Urothelium cell line (cell line): Measurements from ENCODE around the gene TEX10.

ENCODE experiments used
- DNase-seq: peaks from one replicate; pipeline ENCODE4 v3.0.0; 2011; ENCODE audit warnings: low spot score, mixed read lengths
- FAIRE-seq: peaks from 2 replicates; lab custom pipeline; 2011; peaks lifted over from hg19 to GRCh38; lab: Jason Lieb, UNC

The TEX10 gene

DNA sequence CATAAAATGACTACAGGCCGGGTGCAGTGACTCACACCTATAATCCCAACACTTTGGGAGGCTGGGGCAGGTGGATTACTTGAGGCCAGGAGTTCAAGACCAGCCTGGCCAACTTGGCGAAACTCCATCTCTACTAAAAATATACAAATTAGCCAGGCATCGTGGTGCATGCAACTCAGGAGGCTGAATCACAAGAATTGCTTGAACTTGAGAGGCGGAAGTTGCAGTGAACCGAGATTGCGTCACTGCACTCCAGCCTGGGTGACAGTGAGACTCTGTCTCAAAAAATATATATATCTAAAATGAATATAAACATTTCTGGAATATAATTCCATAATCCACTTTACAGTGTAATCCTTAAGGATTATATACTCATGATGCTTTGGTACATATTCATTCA, 66.5 kb downstream of the TEX10 start:
- DNase-seq (no peak), FAIRE-seq (no peak)

DNA sequence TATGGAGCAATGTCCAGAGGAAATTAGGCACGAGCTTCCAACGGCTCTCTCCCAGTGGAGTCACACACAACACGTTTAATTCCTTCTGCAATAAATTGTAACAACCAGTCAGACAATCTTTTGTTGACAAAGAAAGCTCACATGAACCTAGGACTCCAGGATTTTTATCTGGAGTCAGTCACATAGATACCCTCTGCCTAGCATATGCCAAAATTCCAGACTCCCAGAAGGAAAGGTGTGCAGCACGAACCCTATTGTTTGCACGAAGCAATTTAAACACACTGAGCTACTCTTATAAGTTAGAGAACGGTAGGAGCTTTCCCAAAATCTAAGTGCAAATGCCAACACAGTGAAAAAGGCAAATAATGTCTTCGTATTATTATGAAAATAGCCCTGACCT, 67.1 kb downstream of the TEX10 start:
- no peak for FAIRE-seq
- no peak for DNase-seq

GRCh38 chr9:100285080-100285479, 67.7 kb downstream of the TEX10 start:
- DNase-seq (no peak), FAIRE-seq (no peak)

DNA sequence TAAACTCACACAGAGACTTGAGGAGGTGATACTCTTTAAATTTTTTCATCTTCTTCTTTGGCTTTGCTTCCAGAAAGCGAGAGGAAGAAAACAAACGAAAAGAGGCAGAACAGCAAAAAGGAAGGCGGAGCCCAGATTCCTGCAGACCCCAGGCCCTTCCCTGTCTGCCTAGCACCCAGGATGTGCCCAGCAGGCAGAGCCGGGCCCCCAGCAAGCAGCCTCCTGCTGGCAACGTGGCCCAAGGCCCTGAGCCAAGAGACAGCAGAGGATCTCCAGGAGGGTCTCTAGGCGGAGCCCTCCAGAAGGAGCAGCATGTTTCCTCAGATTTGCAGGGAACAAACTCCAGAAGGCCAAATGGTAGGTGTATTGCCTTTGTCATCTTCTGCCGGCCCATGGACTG, 68.5 kb downstream of the TEX10 start:
- DNase-seq = no peak
- no peak for FAIRE-seq

GRCh38 chr9:100282388-100282719, 70.4 kb downstream of the TEX10 start:
- FAIRE-seq = no peak
- no peak for DNase-seq

DNA sequence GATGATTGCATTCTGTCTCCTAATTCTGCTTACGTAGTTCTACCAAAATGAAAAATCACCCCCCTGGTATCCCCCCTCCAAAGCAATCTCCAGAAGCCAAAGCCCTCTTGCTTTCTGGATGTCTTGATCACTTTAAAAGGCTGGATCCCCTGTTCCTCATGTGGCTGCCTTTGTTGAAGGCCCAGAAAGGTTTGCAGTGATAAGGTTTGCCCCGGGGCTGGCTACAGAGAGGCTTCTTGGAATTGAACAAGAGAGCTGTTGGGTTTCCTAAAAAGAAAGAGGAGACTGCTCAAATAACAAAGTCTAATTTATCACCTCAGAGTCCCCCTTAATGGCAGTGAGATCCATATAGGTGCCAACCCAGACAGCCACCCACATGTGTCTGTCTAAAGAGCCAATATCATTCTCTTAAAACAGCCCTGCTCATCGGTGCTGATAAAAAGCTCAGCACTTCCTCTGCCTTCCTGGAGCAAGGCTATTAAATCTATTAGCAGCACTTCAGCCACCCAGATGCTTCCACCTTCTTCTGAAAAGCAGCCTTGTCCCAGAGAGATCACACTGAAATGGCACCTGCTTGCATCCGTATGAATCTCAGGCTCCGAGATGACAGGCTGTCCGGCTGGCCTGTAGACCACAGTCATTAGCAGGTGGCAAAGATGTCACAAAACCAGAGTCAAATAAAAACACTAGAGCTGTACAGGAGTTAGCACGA, 70.9 kb downstream of the TEX10 start:
- DNase-seq (no peak), FAIRE-seq (no peak)

GRCh38 chr9:100281066-100281465, 71.7 kb downstream of the TEX10 start:
- DNase-seq (no peak), FAIRE-seq (no peak)

GRCh38 chr9:100277166-100277979, 75.4 kb downstream of the TEX10 start:
- DNase-seq = no peak
- FAIRE-seq = no peak

DNA sequence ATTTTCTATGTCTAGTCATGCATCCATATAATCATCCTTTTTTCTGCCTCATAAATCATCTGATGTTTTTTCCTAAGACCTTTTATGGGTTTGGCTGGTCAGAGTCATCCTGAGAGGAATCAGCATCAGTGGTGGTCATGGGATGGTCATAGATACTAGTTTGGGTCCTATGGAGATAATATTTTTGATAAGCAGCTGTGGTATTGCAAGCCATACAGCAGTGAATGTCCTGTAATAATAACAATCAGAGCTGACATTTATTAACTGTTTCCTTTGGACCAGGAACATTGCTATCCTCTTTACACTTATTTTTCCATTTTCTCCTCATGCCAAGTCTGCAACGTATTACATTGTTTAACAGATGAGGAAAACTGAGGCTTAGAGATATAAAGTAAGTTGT, 83.1 kb downstream of the TEX10 start:
- DNase-seq = no peak
- no peak for FAIRE-seq

GRCh38 chr9:100268271-100268670, 84.5 kb downstream of the TEX10 start:
- FAIRE-seq (no peak), DNase-seq (no peak)

- FAIRE-seq = no peak
- DNase-seq = no peak
Measured at GRCh38 chr9:100267211-100267610, 85.5 kb downstream of the TEX10 start.
